HG03159 (cell line): ENCODE results near the gene MYO7B.

Experiments
- ATAC-seq: cut with Tn5 transposase; IDR thresholded peaks from one replicate; pipeline ENCODE4 v1.9.1; 2021; ENCODE audit warnings: mild to moderate bottlenecking, moderate library complexity; ENCODE audit not compliant: unreplicated experiment

The MYO7B gene

GRCh38 chr2:127623388-127624319 lies 88.2 kb downstream of the MYO7B start:
- no peak for ATAC-seq

GRCh38 chr2:127624320-127624755 lies 88.9 kb downstream of the MYO7B start:
- ATAC-seq: no peak

GRCh38 chr2:127624756-127625571 lies 89.5 kb downstream of the MYO7B start:
- ATAC-seq: no peak

GRCh38 chr2:127625572-127625951 lies 90.1 kb downstream of the MYO7B start:
- ATAC-seq: no peak

GRCh38 chr2:127626175-127626574 lies 90.7 kb downstream of the MYO7B start:
- ATAC-seq: no peak

- ATAC-seq: no peak
Observed at GRCh38 chr2:127626917-127627739, 91.6 kb downstream of the MYO7B start.

- no peak for ATAC-seq
Observed at GRCh38 chr2:127627740-127628571, 92.5 kb downstream of the MYO7B start.

- no peak for ATAC-seq
Observed at GRCh38 chr2:127628767-127629614, 93.5 kb downstream of the MYO7B start.

GRCh38 chr2:127629637-127630036 lies 94.2 kb downstream of the MYO7B start:
- ATAC-seq: no peak

- ATAC-seq: no peak
Observed at GRCh38 chr2:127630096-127630863, 94.8 kb downstream of the MYO7B start.

GRCh38 chr2:127630864-127631540 lies 95.5 kb downstream of the MYO7B start:
- ATAC-seq: no peak

- no peak for ATAC-seq
Observed at GRCh38 chr2:127631541-127631996, 96.1 kb downstream of the MYO7B start.

- no peak for ATAC-seq
Observed at GRCh38 chr2:127631997-127632581, 96.6 kb downstream of the MYO7B start.

GRCh38 chr2:127632592-127633489 lies 97.4 kb downstream of the MYO7B start:
- peak; percentile 65 for ATAC-seq

- no peak for ATAC-seq
Observed at GRCh38 chr2:127633556-127634065, 98.1 kb downstream of the MYO7B start.

GRCh38 chr2:127634066-127634617 lies 98.7 kb downstream of the MYO7B start:
- ATAC-seq: no peak
